Measurements from ENCODE around the gene TCERG1.
"Not testable (repeated sequence)": the region's sequence is repeated elsewhere in the genome, so short reads cannot be mapped to it uniquely, and the experiment has no call there.

The TCERG1 gene

DNA sequence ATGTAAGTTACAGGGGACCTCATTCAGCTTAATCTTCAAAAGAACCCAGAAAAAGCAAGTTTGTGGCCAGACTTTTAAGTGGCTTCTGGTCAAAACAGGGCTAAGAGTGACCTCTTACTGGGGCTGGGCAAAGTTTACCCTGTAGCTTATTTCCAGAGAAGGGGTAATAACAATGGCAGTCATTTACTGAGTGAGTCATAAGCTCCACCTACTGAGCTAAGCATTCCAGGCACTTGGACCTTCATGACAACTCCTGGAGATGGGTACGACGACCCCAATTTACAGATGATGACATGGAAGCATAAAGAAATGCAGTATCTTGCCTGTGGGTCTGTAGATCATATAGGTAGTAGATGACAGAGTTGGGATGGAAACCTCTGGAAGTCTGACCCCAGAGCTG, 73.6 kb downstream of the TCERG1 start:
- no peak for DNase-seq (ENCODE audit: low read depth, low spot score)

DNA sequence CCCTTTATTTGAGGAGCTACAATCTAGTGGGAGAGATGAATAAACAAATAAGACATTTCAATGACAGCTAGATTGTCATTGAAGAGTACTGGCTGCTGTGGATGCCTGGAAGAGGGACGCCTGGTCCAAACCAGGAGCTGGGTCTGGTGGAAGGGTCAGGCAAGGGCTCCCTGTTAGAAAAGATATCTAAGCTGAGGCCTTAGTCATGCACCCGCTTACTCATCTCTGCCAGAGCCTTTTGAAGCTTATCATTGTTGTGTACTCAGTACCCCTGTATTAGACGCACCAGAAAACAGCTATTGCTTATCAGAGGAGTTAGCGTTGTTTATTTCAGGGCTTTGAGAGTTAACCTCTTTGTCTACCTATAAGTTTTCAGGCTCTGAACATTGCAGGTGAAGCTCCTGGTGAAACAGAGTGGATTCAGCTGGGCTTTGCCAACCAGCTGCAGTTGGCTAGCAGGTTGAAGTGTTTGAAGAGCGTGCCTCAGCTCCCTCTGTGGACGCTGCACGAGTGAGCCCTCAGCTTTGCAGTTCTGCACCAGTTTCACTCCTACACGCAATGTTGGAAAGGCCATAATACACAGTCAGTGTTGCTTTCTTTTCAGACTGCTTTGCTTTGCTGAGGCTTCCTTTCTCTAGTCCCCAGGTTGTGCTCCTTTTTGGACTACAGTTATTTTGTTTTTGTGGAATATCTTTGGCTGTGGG, 74.4 kb downstream of the TCERG1 start:
- no peak for DNase-seq (ENCODE audit: low read depth, low spot score)

DNA sequence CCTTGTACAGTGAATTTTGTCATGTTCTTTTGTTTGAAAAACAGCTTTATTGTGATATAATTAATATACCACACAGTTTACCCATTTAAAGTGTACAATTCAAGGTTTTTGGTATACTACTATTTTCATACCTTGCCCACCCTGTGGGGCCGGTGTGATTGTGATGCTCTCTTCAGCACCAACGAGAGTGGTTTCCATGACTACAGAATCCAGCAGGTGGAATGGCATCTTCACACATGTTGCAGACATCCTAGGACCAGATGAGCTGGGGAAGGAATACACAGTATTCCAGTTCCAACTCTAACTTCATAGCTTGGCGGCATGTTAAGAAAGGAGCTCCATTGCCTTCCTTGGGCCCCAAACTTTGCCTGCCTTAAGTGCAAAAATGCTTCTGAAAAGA, 76.6 kb downstream of the TCERG1 start:
- DNase-seq (ENCODE audit: low read depth, low spot score), result no peak

DNA sequence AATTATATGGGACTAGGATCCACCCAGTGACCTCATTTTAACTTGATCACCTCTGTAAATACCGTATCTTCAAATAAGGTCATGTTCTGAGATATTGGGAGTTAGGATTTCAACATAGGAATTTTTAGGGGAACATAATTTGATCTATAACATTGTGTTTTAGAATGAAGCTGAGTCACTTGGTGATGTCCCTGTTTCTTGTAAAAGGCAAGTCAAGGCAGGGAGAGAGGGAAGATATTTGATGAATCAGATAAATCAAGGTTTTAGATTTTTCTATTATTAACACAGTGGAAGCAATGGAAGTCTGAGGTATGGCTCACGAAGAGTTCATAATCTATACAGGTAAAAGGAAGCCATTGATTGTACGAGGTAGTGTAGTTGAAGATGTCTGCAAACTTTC, 80.7 kb downstream of the TCERG1 start:
- DNase-seq (ENCODE audit: low read depth, low spot score), result no peak

DNA sequence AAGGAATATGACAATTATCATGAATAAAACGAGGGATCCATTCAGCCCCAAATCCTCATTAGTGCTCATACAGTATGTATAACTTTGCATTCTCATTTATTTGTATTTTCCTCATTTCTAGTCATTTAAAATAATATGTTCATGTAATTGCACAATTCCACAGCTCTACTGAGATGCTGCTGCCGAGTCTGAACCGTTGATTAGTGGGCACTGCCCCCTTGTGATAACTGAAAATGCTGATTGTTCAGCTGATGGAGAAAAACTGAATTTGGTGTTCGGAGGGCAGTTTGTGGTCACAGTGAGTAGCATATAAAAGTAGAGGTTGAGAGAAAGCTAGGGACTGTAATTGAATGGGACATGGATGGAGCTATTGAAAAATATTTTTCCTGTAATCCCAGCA, 81.1 kb downstream of the TCERG1 start:
- no peak for DNase-seq (ENCODE audit: low read depth, low spot score)

DNA sequence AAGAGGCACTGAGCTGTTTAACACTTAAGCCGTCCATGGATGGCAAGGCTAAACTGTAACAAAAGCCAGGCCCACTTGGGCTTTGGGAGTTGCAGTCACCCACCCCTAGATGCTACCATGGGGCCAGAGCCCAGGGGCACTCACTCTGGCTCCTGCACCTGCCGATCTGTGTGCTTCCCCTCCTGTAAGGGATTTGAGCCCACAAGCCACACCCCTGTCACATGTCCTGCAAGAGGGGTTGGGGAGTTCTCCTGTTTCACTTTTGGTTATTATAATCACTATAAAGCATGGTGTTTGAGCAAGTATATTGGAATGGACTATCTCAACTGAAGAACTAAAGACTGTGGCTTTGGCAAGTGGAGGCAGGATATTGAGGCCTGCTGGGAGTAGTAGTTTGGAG, 82.9 kb downstream of the TCERG1 start:
- no peak for DNase-seq (ENCODE audit: low read depth, low spot score)

DNA sequence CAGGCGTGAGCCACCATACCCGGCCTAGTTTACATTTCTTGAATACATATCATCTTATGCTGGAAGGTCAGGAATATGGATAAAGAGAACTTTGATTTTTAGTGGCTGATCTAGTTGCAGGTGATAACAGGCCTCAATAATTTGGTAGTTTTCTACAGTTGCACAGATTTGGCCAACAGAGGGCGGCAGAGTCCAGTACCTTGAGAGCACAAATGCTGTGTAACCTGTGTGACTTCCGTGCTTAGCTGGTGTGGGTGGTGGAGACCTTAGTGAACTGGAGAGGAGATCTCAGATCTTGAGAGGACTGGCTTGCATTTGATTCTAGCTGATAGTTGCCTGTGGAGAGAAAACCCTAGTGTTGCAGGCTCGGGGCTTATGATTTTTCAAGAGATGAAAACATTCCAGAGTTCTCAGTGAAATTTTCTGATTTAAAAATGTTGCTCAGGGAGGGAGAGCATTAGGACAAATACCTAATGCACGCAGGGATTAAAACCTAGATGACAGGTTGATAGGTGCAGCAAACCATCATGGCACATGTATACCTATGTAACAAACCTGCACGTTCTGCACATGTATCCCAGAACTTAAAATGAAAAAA, 86.2 kb downstream of the TCERG1 start:
- peak; percentile 84 for DNase-seq (ENCODE audit: low read depth, low spot score)

DNA sequence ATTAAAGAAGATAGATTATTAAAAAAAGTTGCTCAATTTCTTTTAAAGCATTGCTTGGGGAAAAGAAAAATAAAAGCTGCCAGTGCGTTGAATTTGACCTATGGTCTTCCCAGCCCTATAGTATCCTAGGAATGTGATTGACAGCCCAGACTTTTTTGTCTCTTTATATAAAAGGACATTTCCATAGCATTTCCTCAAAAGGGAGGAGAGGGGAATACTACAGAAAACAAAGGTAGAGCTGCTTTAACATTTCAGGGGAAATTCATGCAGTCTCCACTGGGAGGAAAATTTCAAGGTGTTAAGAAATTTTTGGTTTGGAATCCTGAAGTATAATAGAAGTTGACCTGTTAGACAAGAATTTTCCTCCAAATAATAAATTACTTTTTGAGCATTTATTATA, 86.7 kb downstream of the TCERG1 start:
- no peak for DNase-seq (ENCODE audit: low read depth, low spot score)

DNA sequence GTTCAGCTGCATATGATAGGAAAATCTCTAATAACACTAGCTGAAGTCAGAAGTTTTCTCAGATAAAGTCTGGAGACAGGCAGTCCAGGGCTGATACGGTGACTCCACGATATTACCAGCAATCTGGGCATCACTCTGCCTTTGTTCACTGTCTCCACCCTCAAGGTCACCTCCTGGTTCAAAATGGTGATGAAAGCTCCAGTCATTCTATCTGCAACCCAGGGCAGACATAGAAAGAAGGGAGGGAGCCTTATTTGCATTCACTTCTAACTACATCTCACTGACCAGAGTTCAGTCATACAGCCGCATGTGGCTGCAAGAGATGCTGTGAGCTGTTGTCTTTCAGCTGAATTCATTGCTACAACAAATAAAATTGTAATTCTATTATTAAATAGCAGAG, 91.3 kb downstream of the TCERG1 start:
- DNase-seq (ENCODE audit: low read depth, low spot score), result no peak

DNA sequence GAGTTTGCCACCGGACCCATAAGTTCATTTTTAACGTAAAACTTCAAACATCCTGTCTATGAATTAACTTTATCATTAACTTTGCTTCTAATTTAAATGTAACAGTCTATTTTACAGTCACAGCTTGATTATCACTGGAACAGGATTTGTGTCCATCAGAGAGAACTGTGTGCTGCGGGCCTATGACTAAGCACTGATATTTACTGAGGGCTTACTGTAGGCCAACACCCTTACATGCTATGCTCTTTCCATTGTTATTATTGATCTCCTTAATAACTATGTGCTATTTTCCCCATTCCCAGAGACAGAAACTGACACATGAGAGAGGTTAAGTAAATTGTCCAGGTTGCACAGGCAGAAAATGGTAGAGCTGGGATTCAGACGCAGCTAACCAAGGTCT, 92.8 kb downstream of the TCERG1 start:
- DNase-seq (ENCODE audit: low read depth, low spot score), result no peak

DNA sequence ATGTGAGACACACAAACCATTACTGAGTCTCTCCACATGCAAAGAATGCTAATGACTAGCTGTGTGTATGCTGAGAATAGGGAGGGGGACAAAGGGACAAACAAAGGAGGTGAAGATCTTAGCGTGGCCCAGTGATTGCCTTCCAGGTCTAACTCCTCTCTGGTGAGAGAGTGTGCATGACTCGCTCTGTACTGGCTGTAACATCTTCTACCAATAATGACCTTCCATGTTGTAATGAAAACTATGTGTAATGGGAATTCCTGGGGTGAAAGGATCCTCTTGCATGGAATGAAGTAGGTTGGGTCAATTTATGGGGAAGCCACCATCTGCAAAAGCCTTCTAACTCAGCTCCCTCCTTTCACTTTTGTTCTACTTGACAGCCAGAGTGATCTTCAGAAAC, 93.3 kb downstream of the TCERG1 start:
- DNase-seq (ENCODE audit: low read depth, low spot score), result no peak

DNA sequence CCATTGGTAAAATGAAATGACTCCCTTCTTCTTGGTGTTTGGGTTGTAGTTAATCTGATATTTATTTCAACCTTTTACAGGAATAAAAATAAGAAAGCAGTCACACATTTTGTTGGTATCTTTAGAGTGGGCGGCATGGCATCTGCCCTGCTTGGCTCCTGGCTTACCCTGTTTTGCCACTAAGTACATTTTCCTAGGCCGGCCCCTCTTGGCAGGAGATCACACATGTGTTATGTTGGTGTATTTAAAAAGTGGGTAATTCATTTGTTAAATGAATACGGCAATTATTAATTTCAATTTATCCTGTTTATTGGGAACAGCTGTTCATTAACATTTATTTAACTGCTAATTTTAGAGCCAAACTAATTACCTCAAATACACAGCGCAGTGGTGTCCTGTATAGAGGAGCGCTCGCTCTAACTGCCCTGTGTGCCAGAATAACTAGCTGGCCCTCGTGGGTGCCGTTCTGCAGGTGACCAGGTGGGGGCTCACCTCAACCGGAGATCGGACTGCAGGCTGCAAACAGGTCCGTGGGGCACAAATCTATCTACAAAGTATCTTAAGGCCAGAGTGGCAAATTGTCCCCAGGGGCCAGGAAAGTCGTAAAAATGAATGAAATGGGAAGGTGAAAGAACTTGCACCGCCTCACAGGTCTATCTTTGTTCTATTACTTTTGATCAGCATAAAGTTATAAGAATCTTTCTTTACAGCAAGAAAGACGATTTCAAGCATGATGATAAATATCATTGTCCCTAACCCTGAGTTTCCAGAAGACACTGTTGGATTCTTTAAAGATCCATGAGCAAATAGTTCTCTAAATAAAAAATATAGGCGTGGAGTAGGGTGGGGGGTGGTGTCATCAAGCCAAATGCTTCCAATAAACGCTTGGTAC, 95.1 kb downstream of the TCERG1 start:
- peak; percentile 90 for DNase-seq (ENCODE audit: low read depth, low spot score)

DNA sequence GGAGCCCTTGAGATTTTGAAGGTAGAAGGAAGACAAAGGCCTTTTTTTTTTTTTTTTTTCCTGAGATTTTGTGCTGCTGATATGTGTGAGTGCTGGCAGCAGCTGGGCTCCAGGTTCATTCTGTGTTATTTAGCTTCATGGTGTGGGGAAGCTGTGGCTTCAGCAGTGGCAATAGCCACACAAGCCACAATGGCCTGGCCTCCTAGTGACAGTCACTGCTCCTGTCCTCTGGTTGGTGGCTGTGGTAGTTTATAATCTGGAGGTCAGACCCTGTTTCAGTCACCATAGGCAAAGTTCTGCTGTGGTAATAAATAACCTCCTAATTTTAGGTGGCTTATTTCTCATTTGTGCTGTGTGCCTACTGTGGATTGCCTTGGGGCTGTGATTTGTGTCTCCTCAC, 97.1 kb downstream of the TCERG1 start:
- DNase-seq (ENCODE audit: low read depth, low spot score), result no peak

DNA sequence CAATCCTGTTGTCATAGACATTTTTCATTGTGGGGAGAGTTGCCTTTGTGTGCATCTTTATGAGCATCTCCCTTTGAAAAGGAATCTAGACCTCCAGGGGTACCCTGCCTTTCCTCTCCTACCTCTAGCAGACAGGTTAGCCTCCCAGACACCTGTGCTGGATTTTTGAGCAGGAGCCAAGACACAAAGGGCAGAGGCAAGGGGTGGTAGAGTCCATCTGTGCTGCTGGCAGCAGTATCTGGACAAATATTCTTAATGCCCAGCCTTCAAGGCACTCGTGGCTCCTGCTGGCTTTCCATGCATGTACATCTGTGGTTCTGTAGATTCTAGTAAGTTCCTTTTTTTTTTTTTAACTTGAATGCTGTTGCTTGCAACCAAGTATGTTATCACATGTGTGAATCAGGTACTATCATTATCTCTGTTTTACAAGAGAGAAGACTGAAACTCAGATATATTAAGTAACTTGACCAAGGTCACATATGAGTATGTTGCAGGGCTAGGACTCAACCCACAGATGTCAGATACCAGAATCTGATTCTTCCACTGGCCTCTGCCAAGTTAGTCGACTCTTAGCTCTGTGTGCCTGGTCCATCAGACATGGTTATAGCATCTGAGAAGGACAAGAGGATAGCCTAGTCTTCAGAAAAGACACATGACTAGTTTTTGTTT, 101.8 kb downstream of the TCERG1 start:
- DNase-seq (ENCODE audit: low read depth, low spot score), result no peak

DNA sequence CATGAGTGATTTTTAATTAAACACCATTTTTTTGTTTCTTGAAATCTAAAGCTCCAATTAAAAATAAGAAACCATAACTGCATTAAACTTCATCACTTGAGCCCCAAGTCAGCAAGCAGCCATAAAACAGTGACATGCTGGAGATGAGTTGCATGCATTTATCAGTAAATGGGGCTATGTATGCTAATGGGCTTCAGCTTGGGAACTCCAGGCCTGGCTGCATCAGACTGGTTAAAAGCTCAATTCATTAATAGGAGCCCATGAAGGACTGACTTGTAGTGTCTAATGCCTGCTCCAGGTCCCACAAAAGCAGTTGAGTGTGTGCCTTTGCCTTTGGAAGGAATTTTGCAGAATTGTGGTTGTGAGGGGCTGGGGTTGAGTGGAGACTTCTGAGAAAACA, 102.5 kb downstream of the TCERG1 start:
- no peak for DNase-seq (ENCODE audit: low read depth, low spot score)

DNA sequence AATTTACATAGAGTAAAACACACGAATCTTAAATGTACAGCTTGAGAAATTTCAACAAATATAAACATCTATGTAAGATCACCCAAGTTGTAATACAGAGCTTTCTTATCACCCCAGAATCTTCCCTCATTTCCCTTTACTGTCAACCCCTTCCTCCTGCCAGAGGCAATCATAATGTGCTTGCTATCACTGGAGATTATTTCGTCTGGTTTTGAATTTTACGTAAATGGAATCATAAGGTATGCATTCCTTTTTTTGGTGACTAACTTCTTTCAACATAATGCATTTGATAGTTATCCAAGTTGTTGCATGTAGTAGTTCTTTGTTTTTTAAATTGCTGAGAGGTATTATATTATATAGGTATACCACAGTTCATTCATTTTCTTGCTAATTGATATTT, 106.3 kb downstream of the TCERG1 start:
- no peak for DNase-seq (ENCODE audit: low read depth, low spot score)

DNA sequence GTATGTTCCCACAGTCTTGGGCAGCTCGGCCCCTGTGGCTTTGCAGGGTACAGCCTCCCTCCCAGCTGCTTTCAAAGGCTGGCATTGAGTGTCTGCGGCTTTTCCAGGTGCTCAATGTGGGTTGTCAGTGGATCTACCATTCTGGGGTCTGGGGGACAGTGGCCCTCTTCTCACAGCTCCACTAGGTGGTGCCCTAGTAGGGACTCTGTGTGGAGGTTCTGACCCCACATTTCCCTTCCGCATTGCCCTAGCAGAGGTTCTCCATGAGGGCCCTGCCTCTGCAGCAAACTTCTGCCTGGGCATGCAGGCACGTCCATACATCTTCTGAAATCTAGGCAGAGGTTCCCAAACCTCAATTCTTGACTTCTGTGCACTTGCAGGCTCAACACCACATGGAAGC, 109.8 kb downstream of the TCERG1 start:
- DNase-seq (ENCODE audit: low read depth, low spot score), result not testable (repeated sequence)

DNA sequence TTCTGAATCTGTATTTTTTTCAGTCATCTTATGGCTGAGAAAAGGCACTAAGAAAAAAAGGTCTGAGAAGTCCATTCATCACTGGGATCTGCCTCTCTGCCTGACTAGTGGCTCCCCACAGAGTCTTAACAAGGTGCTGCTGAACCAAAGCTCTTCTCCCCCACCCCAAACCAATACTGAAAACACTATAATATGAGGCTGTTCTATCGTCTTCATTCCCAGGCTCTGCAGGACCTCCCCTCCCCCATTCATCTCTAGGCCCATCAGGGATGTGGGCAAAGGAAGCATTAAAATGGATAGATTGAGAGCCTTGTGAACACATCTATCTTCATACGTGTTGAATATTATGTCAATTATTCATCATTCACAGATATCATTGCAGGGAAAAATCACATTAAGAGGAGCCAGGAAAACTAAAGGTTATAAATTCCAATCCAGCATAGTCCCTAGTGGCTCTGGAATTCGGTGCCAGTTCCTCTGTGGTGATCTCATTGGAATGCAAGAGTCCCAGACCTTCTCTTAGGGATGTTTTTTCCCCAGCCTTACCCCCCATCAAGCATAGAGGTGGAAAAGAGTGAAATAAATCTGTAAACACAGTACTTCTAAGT, 113.2 kb downstream of the TCERG1 start:
- DNase-seq (ENCODE audit: low read depth, low spot score), result peak; percentile 85

Measured in astrocyte of the hippocampus (primary cell).